Lower leg skin (tissue), 4 donors: ENCODE data around the gene PCDHA13. TPM values are rescaled to one million over a fixed set of nuclear protein-coding genes. Genes with fewer than 3 reads are reported as not detected.
"Not testable (repeated sequence)": the region's sequence is repeated elsewhere in the genome, so short reads cannot be mapped to it uniquely, and the experiment has no call there.

Experiments used
- DNase-seq, 2 donors: peaks; one replicate each; pipeline ENCODE4 v3.0.0-alpha.2; 2019; ENCODE audit warnings: low spot score in 2 of 2
- H3K4me3 ChIP-seq: fragments of 200-600 bp; sonication (generic); 2 replicates; pipeline ENCODE4 v1.5.1; 2017; ENCODE audit warnings: mild to moderate bottlenecking, low read depth; ENCODE audit not compliant: poor library complexity, severe bottlenecking
- POLR2A ChIP-seq, 2 donors: fragments of 450-650 bp; IDR thresholded peaks; one replicate each; pipeline ENCODE4 v1.6.1; 2016 to 2017; ENCODE audit warnings: antibody characterized with exemption in 2 of 2, mild to moderate bottlenecking in 1 of 2, moderate library complexity in 1 of 2
- whole genome bisulfite sequencing, 2 donors: methylation state at CpG; one replicate each; pipeline ENCODE4 v1.1.5; 2018; 5-methylcytosine and 5-hydroxymethylcytosine counted together
- intact Hi-C: fragments of 100-400 bp; cut with DNase I; formaldehyde crosslinking; loops from one replicate; pipeline ENCODE4 v1.15.0; 2023; ENCODE audit warnings: low total_unique reads
- total RNA-seq, 4 donors: library from RNA; depleted of rRNA; stranded (reverse); fragments of >200 nt; gene quantifications; one replicate each; pipeline ENCODE4 v1.1.0, GENCODE V29; 2016
- TF ChIP-seq, protein P1 (sequence below), 3 donors: fragments of 450-650 bp; IDR thresholded peaks; one replicate each; pipeline ENCODE4 v1.5.1; 2016; ENCODE audit warnings: antibody characterized with exemption in 3 of 3, mild to moderate bottlenecking in 3 of 3, moderate library complexity in 2 of 3

Gene PCDHA13, protein sequence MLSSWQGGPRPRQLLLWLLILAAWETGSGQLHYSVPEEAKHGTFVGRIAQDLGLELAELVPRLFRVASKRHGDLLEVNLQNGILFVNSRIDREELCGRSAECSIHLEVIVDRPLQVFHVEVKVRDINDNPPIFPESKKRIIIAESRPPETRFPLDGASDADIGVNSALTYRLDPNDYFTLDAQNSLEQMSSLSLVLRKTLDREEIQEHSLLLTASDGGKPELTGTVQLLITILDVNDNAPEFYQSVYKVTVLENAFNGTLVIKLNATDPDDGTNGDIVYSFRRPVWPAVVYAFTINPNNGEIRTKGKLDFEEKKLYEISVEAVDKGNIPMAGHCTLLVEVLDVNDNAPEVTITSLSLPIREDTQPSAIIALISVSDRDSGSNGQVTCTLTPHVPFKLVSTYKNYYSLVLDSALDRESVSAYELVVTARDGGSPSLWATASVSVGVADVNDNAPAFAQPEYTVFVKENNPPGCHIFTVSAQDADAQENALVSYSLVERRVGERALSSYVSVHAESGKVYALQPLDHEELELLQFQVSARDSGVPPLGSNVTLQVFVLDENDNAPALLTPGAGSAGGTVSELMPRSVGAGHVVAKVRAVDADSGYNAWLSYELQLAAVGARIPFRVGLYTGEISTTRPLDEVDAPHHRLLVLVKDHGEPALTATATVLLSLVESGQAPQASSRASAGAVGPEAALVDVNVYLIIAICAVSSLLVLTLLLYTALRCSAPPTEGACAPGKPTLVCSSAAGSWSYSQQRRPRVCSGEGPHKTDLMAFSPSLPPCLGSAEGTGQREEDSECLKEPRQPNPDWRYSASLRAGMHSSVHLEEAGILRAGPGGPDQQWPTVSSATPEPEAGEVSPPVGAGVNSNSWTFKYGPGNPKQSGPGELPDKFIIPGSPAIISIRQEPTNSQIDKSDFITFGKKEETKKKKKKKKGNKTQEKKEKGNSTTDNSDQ
- under 1 TPM in 3 of 4 donors, not detected in 1; 0.16 to 0.34 (median 0.30) TPM for total RNA-seq

DNA sequence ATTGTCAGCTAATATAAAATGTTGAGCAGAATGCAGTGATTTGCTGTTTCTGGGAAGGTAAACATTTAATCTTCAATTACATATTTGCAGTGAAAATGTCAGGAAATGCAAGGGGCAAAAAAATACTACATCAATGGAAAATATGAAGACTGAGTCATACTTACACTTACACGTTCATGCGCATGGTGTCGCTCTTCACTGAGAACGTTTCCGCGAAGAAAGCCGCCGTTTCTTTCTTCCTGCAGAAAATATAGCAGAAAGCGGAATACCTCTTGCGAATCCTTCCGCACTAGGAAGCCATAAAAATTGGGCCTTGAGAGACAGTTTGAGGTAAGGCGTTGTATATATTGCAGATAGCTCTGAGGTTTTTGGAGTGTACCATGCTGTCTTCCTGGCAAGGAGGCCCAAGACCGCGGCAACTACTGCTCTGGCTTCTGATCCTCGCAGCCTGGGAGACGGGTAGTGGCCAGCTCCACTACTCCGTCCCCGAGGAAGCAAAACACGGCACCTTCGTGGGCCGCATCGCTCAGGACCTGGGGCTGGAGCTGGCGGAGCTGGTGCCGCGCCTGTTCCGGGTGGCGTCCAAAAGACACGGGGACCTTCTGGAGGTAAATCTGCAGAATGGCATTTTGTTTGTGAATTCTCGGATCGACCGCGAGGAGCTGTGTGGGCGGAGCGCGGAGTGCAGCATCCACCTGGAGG, at the start of gene PCDHA13:
TSS of gene PCDHA13 (plus strand) at position 236 of the 702 bp plus-strand sequence. CDS start at position 381, 145 bp downstream.
- no peak for DNase-seq
- TF ChIP-seq POLR2A (IDR thresholded peaks at IDR 0.05): no peak
- TF ChIP-seq, protein P1, sequence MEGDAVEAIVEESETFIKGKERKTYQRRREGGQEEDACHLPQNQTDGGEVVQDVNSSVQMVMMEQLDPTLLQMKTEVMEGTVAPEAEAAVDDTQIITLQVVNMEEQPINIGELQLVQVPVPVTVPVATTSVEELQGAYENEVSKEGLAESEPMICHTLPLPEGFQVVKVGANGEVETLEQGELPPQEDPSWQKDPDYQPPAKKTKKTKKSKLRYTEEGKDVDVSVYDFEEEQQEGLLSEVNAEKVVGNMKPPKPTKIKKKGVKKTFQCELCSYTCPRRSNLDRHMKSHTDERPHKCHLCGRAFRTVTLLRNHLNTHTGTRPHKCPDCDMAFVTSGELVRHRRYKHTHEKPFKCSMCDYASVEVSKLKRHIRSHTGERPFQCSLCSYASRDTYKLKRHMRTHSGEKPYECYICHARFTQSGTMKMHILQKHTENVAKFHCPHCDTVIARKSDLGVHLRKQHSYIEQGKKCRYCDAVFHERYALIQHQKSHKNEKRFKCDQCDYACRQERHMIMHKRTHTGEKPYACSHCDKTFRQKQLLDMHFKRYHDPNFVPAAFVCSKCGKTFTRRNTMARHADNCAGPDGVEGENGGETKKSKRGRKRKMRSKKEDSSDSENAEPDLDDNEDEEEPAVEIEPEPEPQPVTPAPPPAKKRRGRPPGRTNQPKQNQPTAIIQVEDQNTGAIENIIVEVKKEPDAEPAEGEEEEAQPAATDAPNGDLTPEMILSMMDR (IDR thresholded peaks at IDR 0.05): no peak
- WGBS, 2 donors: 15 to 19% methylated on average over 27 to 35 of the region's 35 CpGs
- H3K4me3 ChIP-seq: no peak within 1 kb of the TSS
- intact Hi-C loops: no loop called here

DNA sequence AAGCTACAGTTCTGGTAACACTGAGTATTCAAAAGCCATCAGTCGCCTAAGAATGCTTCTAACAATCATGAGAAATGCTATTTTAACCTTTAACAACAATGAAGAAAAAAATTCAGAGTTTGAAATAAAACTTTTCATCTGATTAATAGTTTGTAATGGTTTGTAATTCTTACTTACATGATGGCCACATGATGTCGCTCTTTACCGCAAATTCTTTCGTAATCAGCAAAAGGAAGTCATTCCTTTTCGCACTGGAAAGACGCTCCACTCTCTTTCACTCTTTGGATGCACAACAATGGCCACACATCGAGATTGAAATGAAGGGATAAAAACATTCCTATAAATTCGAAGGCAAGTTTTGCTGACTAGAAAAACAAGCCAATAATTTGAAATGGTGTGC, 47.9 kb upstream of the PCDHA13 start, which contains the start of gene PCDHA7:
TSS of gene PCDHA7 (plus strand) at position 277 of the 400 bp plus-strand sequence. CDS start at position 392, 115 bp downstream.
- 11 to 19% methylated on average over 8 of the region's 8 CpGs for WGBS, 2 donors
- TF ChIP-seq, protein P1 (IDR thresholded peaks at IDR 0.05): no peak
- TF ChIP-seq POLR2A (IDR thresholded peaks at IDR 0.05): no peak
- DNase-seq: no peak
- intact Hi-C loops: no loop called here
- no peak within 1 kb of the TSS for H3K4me3 ChIP-seq

DNA sequence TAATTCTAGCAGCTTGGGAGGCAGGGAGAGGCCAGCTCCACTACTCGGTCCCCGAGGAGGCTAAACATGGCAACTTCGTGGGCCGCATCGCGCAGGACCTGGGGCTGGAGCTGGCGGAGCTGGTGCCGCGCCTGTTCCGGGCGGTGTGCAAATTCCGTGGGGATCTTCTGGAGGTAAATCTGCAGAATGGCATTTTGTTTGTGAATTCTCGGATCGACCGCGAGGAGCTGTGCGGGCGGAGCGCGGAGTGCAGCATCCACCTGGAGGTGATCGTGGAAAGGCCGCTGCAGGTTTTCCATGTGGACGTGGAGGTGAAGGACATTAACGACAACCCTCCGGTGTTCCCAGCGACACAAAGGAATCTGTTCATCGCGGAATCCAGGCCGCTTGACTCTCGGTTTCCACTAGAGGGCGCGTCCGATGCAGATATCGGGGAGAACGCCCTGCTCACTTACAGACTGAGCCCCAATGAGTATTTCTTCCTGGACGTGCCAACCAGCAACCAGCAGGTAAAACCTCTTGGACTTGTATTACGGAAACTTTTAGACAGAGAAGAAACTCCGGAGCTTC, 47.4 kb upstream of the PCDHA13 start:
- H3K4me3 ChIP-seq, DNase-seq, intact Hi-C loops: not testable (repeated sequence)
- WGBS, 2 donors: 26 to 31% methylated on average over 26 to 28 of the region's 38 CpGs

DNA sequence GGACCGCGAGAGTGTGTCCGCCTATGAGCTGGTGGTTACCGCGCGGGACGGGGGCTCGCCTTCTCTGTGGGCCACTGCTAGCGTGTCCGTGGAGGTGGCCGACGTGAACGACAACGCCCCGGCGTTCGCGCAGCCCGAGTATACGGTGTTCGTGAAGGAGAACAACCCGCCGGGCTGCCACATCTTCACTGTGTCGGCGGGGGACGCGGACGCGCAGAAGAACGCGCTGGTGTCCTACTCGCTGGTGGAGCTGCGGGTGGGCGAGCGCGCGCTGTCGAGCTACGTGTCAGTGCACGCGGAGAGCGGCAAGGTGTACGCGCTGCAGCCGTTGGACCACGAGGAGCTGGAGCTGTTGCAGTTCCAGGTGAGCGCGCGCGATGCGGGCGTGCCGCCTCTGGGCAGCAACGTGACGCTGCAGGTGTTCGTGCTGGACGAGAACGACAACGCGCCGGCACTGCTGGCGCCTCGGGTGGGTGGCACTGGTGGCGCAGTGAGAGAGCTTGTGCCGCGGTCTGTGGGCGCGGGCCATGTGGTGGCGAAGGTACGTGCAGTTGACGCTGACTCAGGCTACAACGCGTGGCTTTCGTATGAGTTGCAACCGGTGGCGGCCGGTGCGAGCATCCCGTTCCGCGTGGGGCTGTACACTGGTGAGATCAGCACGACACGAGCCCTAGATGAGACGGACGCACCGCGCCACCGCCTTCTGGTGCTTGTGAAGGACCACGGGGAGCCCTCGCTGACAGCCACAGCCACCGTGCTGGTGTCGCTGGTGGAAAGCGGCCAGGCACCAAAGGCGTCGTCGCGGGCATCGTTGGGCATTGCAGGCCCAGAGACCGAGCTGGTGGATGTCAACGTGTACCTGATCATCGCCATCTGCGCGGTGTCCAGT, 46.1 kb upstream of the PCDHA13 start:
- TF ChIP-seq, protein P1 (IDR thresholded peaks at IDR 0.05): no peak
- TF ChIP-seq POLR2A (IDR thresholded peaks at IDR 0.05): no peak
- DNase-seq: no peak
- WGBS, 2 donors: 51 to 56% methylated on average over 71 to 100 of the region's 103 CpGs
- H3K4me3 ChIP-seq: no peak overlapping the region
- intact Hi-C loops: no loop called here
